Measurements from ENCODE around the gene TACC3. TPM values are rescaled to one million over a fixed set of nuclear protein-coding genes. Genes with fewer than 3 reads are reported as not detected.
"Not testable (repeated sequence)": the region's sequence is repeated elsewhere in the genome, so short reads cannot be mapped to it uniquely, and the experiment has no call there.

TACC3 gene
- total RNA-seq, 6 donors from 2014 or later: 8.9 to 47.4 (median 21.9) TPM

GRCh38 chr4:1686440-1687036 lies 34.8 kb upstream of the TACC3 start:
- WGBS, 2 donors: 66 to 76% methylated on average over 3 to 6 of the region's 7 CpGs
- Histone ChIP-seq H3K4me1 (peaks cover 4 to 24% (median 11%) of the 10 kb centered on the region in 4 donors), H3K27ac (no peak overlapping the region), H3K27me3 (no peaks in the 10 kb centered on the region), H3K9me3 (no peaks in the 10 kb centered on the region), H3K4me3 (no peak overlapping the region), H3K36me3 (peaks cover 0 to 13% (median 12%) of the 10 kb centered on the region in 4 donors)
- DNase-seq: no peak
- no peak for ATAC-seq (ENCODE audit: low FRiP score in 2 of 2)
- TF ChIP-seq CTCF (IDR thresholded peaks at IDR 0.05) (no peak), EP300 (IDR thresholded peaks at IDR 0.05) (no peak), POLR2AphosphoS5 (IDR thresholded peaks at IDR 0.05) (no peak), POLR2A (IDR thresholded peaks at IDR 0.05) (no peak)

- TF ChIP-seq POLR2A (IDR thresholded peaks at IDR 0.05): no peak
- ATAC-seq (ENCODE audit: low FRiP score in 2 of 2): no peak
- 93 to 96% methylated on average over 3 of the region's 3 CpGs for WGBS, 2 donors
- H3K4me1 ChIP-seq: peaks cover 0 to 16% (median 0%) of the 10 kb centered on the region in 4 donors
- DNase-seq: no peak
- H3K36me3 ChIP-seq: peaks cover 0 to 52% (median 43%) of the 10 kb centered on the region in 4 donors
- H3K4me3 ChIP-seq: no peak overlapping the region
- no peaks in the 10 kb centered on the region for H3K9me3 ChIP-seq
- no peak overlapping the region for H3K27ac ChIP-seq
- H3K27me3 ChIP-seq: no peaks in the 10 kb centered on the region
These were observed 30.6 kb upstream of the TACC3 start for GRCh38 chr4:1690698-1691097.

DNA sequence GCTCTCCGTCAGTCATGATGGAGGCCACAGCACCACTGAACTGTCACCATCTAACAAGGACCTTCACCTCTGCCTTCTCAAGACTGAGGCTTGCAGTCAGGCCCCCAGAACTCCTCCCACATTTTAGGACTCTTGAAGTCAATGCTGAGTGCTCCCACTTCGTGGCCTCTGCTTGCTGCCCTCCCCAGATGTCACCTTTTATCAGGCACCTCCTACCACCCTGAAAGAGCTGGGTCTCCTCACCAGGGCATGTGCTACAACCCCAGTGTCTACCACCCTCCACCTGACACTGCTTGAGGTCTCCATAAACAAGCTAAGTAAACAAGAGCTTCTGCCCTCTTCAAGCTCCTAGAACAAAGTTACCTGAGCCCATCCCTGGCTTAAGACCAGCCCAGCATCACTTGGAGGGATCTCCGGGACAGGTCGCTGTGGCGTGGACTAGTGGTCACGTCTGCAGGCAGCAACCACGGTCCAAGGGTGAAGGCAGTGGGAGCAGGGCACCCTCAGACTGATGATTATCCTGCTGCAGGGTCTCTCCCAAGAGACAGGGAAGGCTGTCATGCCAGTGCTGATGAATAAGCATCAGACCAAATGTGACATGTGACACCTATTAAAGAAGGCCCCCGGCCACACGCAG lies 29.5 kb upstream of the TACC3 start:
- Histone ChIP-seq H3K27ac (no peak overlapping the region), H3K36me3 (peaks cover 0 to 63% (median 53%) of the 10 kb centered on the region in 4 donors), H3K27me3 (no peaks in the 10 kb centered on the region), H3K4me1 (peaks cover 0 to 16% (median 0%) of the 10 kb centered on the region in 4 donors), H3K9me3 (no peaks in the 10 kb centered on the region), H3K4me3 (no peak overlapping the region)
- no peak for TF ChIP-seq EP300 (IDR thresholded peaks at IDR 0.05)
- no peak for TF ChIP-seq CTCF (IDR thresholded peaks at IDR 0.05)
- no peak for TF ChIP-seq POLR2A (IDR thresholded peaks at IDR 0.05)
- no peak for TF ChIP-seq POLR2AphosphoS5 (IDR thresholded peaks at IDR 0.05)
- DNase-seq (no peak), ATAC-seq (ENCODE audit: low FRiP score in 2 of 2) (no peak)
- WGBS, 2 donors: 76 to 86% methylated on average over 6 to 9 of the region's 9 CpGs

GRCh38 chr4:1693131-1693896 lies 28.0 kb upstream of the TACC3 start:
- peak overlapping the region in 1 of 4 donors; percentile 20 for H3K27ac ChIP-seq
- TF ChIP-seq EP300 (IDR thresholded peaks at IDR 0.05) (no peak), POLR2AphosphoS5 (IDR thresholded peaks at IDR 0.05) (no peak), POLR2A (IDR thresholded peaks at IDR 0.05) (no peak), CTCF (IDR thresholded peaks at IDR 0.05) (peak; percentile 83 to 95 (median 88))
- peaks cover 0 to 16% (median 0%) of the 10 kb centered on the region in 4 donors for H3K4me1 ChIP-seq
- WGBS, 2 donors: 27 to 31% methylated on average over 7 of the region's 7 CpGs
- ATAC-seq (ENCODE audit: low FRiP score in 2 of 2) (peak; percentile 89 to 91), DNase-seq (peak in 1 of 2 donors; percentile 83)
- H3K36me3 ChIP-seq: peaks cover 0 to 74% (median 62%) of the 10 kb centered on the region in 4 donors
- no peak overlapping the region for H3K4me3 ChIP-seq
- no peaks in the 10 kb centered on the region for H3K9me3 ChIP-seq
- no peaks in the 10 kb centered on the region for H3K27me3 ChIP-seq

- no peaks in the 10 kb centered on the region for H3K27me3 ChIP-seq
- no peak overlapping the region for H3K4me3 ChIP-seq
- peaks cover 0 to 16% (median 0%) of the 10 kb centered on the region in 4 donors for H3K4me1 ChIP-seq
- H3K27ac ChIP-seq: no peak overlapping the region
- ATAC-seq (ENCODE audit: low FRiP score in 2 of 2): no peak
- 81 to 85% methylated on average over 5 of the region's 5 CpGs for WGBS, 2 donors
- H3K9me3 ChIP-seq: no peaks in the 10 kb centered on the region
- DNase-seq: no peak
- peaks cover 14 to 85% (median 69%) of the 10 kb centered on the region in 4 donors for H3K36me3 ChIP-seq
- TF ChIP-seq CTCF (IDR thresholded peaks at IDR 0.05) (no peak), POLR2A (IDR thresholded peaks at IDR 0.05) (no peak), EP300 (IDR thresholded peaks at IDR 0.05) (no peak), POLR2AphosphoS5 (IDR thresholded peaks at IDR 0.05) (no peak)
These were observed 25.4 kb upstream of the TACC3 start for GRCh38 chr4:1695913-1696312.

GRCh38 chr4:1701671-1702070 lies 19.6 kb upstream of the TACC3 start:
- H3K9me3 ChIP-seq; H3K27me3 ChIP-seq; DNase-seq; H3K4me3 ChIP-seq; H3K4me1 ChIP-seq; ATAC-seq (ENCODE audit: low FRiP score in 2 of 2): not testable (repeated sequence)
- H3K36me3 ChIP-seq: peaks cover 16 to 71% (median 39%) of the 10 kb centered on the region in 4 donors
- WGBS, 2 donors: 56 to 81% methylated on average over 8 of the region's 8 CpGs
- H3K27ac ChIP-seq: peak overlapping the region in 2 of 4 donors; percentile 6 to 40

All from upper lobe of left lung (tissue), 6 donors.